GM23248 (cell line): ENCODE data around the gene DENND5A. TPM values are rescaled to one million over a fixed set of nuclear protein-coding genes. Genes with fewer than 3 reads are reported as not detected.
A peak's percentile ranks its signal among the peaks of the same experiment; 100 is the strongest.

Experiments used
- DNase-seq: peaks from one replicate; pipeline ENCODE4 v3.0.0-alpha.2; 2015
- H2AFZ ChIP-seq: fragments of 200-600 bp; sonication (generic); 2 replicates; pipeline ENCODE4 v1.6.1; 2016; ENCODE audit warnings: antibody characterized with exemption
- H3F3A ChIP-seq: fragments of 200-600 bp; sonication (generic); 2 replicates; pipeline ENCODE4 v1.6.1; 2016; ENCODE audit warnings: mild to moderate bottlenecking, antibody characterized with exemption, mixed run types; ENCODE audit not compliant: insufficient read depth
- H3K27ac ChIP-seq: fragments of 200-600 bp; sonication (generic); 2 replicates; pipeline ENCODE4 v1.5.1; 2016; ENCODE audit warnings: mild to moderate bottlenecking
- H3K27me3 ChIP-seq: fragments of 200-600 bp; sonication (generic); replicated peaks from 2 replicates; pipeline ENCODE4 v1.6.1; 2016; ENCODE audit warnings: mild to moderate bottlenecking; ENCODE audit not compliant: insufficient read depth
- H3K36me3 ChIP-seq: fragments of 200-600 bp; sonication (generic); 2 replicates; pipeline ENCODE4 v1.6.1; 2016; ENCODE audit warnings: low read depth, mild to moderate bottlenecking
- H3K4me1 ChIP-seq: fragments of 200-600 bp; sonication (generic); 2 replicates; pipeline ENCODE4 v1.6.1; 2016; ENCODE audit warnings: mild to moderate bottlenecking; ENCODE audit not compliant: insufficient read depth
- H3K4me2 ChIP-seq: fragments of 200-600 bp; sonication (generic); one replicate; pipeline ENCODE4 v1.6.1; 2016; ENCODE audit warnings: mild to moderate bottlenecking; ENCODE audit not compliant: unreplicated experiment
- H3K4me3 ChIP-seq: fragments of 200-600 bp; sonication (generic); 2 replicates; pipeline ENCODE4 v1.5.1; 2016; ENCODE audit warnings: mild to moderate bottlenecking
- H3K79me2 ChIP-seq: fragments of 200-600 bp; sonication (generic); 2 replicates; pipeline ENCODE4 v1.6.1; 2016; ENCODE audit warnings: mild to moderate bottlenecking; ENCODE audit not compliant: insufficient read depth
- H3K9ac ChIP-seq: fragments of 200-600 bp; sonication (generic); 2 replicates; pipeline ENCODE4 v1.6.1; 2016; ENCODE audit warnings: mild to moderate bottlenecking
- H3K9me2 ChIP-seq: fragments of 200-600 bp; sonication (generic); 2 replicates; pipeline ENCODE4 v1.6.1; 2016; ENCODE audit warnings: mixed run types, mild to moderate bottlenecking, moderate library complexity; ENCODE audit not compliant: insufficient read depth
- H3K9me3 ChIP-seq: fragments of 200-600 bp; sonication (generic); one replicate; pipeline ENCODE4 v1.6.1; 2017; ENCODE audit warnings: low read depth
- H4K20me1 ChIP-seq: fragments of 200-600 bp; sonication (generic); 2 replicates; pipeline ENCODE4 v1.6.0; 2016; ENCODE audit not compliant: insufficient read depth
- EZH2 ChIP-seq: fragments of 200-600 bp; sonication (generic); IDR thresholded peaks from 2 replicates; pipeline ENCODE4 v1.6.1; 2018; ENCODE audit warnings: antibody characterized with exemption, mild to moderate bottlenecking; ENCODE audit not compliant: insufficient read depth, poor library complexity, severe bottlenecking
- EZH2phosphoT487 ChIP-seq: fragments of 200-600 bp; sonication (generic); IDR thresholded peaks from 2 replicates; pipeline ENCODE4 v1.6.1; 2018; ENCODE audit warnings: antibody characterized with exemption, moderate library complexity, mild to moderate bottlenecking, low read depth; ENCODE audit not compliant: insufficient read depth
- WGBS, 2 experiments: methylation state at CpG; one replicate each; pipeline ENCODE4 v1.1.6; 2015 to 2017; ENCODE audit warnings: low lambda C conversion rate in 2 of 2, low coverage in 1 of 2; ENCODE audit errors: missing lambda C conversion rate in 2 of 2; 5-methylcytosine and 5-hydroxymethylcytosine counted together
- in situ Hi-C: fragments of 300-500 bp; cut with MboI; formaldehyde crosslinking; loops from 2 replicates; pipeline ENCODE4 v1.15.0; 2020
- polyA plus RNA-seq: library from polyadenylated mRNA; unstranded; fragments of >200 nt; fragmentation: Nextera tagmentation; extraction: Ambion mirVana; gene quantifications from 2 replicates; pipeline ENCODE4 v1.2.1, GENCODE V29; 2016
- total RNA-seq: library from RNA; depleted of rRNA; stranded (reverse); fragments of >200 nt; shearing (Covaris generic); gene quantifications from 2 replicates; pipeline ENCODE4 v1.2.3, GENCODE V29; 2014

The DENND5A gene
- total and polyA plus RNA-seq, 2 experiments from 2014 or later, result 28.4 to 127 TPM

DNA sequence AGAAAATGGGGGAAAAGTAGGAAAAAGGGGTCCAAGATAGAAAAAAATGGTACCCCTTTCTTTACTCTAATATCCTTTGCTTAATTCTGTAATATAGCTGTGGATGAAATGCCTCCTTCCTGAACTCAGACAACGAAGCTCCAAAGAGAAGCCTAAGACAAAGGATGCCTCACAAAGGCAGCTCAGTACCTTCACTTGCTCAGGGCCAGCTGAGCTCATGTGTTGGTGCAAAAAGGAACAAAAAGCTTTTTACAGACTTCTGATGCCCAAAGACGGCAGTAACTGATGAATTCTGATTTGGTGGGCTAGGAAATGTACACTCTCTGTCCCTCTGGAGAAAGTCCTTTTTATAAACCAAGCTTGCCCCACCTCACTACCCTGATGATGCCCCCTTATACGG is 77.5 kb downstream of the DENND5A start:
- no peak overlapping the region for H3K27ac ChIP-seq
- in situ Hi-C loops, result no loop called here
- no peak for TF ChIP-seq EZH2phosphoT487
- TF ChIP-seq EZH2, result no peak
- no peak overlapping the region for H3K4me3 ChIP-seq
- no peaks in the 10 kb centered on the region for H3K9me2 ChIP-seq
- H3K4me2 ChIP-seq, result no peak overlapping the region
- no peaks in the 10 kb centered on the region for H3K9me3 ChIP-seq
- peaks cover 39% of the 10 kb centered on the region for H3K36me3 ChIP-seq
- H2AFZ ChIP-seq, result no peak overlapping the region
- H3K27me3 ChIP-seq, result no peaks in the 10 kb centered on the region
- 99% methylated on average over 3 of the region's 3 CpGs for whole genome bisulfite sequencing, 2 experiments
- no peaks in the 10 kb centered on the region for H3K4me1 ChIP-seq
- no peaks in the 10 kb centered on the region; the same call in 1 of the 2 replicates for H3F3A ChIP-seq
- H3K9ac ChIP-seq, result no peak overlapping the region
- no peaks in the 10 kb centered on the region for H4K20me1 ChIP-seq
- H3K79me2 ChIP-seq, result peaks cover 70% of the 10 kb centered on the region
- no peak for DNase-seq

DNA sequence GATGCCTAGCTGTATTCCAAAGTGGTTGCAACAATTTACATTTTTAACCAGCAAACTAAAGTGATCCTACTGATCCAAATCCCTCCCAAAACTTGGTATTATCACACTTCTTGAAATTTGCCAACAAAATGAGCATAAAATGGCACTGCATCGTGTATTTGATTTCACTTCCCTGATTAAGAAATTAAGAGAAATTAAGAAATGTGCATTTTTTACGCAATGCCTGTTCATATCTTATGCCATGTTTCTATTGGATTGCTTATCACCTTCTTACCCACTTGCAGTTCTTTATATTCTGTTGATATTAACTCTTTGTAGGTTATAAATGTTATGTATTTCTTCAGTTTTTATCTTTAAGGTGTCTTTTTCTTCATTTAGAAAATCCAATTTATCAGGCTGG is 80.6 kb downstream of the DENND5A start:
- H3K79me2 ChIP-seq, result peaks cover 72% of the 10 kb centered on the region
- TF ChIP-seq EZH2phosphoT487 (no peak), EZH2 (no peak)
- peaks cover 6% of the 10 kb centered on the region for H3K4me1 ChIP-seq
- H3K9me2 ChIP-seq, result no peaks in the 10 kb centered on the region
- WGBS, 2 experiments, result 93 to 97% methylated on average over 2 of the region's 2 CpGs
- H3K27ac ChIP-seq, result no peak overlapping the region
- peaks cover 16% of the 10 kb centered on the region for H3F3A ChIP-seq
- H3K4me2 ChIP-seq, result no peak overlapping the region
- no peaks in the 10 kb centered on the region for H3K9me3 ChIP-seq
- no peak overlapping the region for H3K4me3 ChIP-seq
- no peak overlapping the region for H3K9ac ChIP-seq
- H3K27me3 ChIP-seq, result no peaks in the 10 kb centered on the region
- H4K20me1 ChIP-seq, result no peaks in the 10 kb centered on the region
- in situ Hi-C loops, result no loop called here
- no peak overlapping the region for H2AFZ ChIP-seq
- no peak for DNase-seq
- H3K36me3 ChIP-seq, result peaks cover 49% of the 10 kb centered on the region

DNA sequence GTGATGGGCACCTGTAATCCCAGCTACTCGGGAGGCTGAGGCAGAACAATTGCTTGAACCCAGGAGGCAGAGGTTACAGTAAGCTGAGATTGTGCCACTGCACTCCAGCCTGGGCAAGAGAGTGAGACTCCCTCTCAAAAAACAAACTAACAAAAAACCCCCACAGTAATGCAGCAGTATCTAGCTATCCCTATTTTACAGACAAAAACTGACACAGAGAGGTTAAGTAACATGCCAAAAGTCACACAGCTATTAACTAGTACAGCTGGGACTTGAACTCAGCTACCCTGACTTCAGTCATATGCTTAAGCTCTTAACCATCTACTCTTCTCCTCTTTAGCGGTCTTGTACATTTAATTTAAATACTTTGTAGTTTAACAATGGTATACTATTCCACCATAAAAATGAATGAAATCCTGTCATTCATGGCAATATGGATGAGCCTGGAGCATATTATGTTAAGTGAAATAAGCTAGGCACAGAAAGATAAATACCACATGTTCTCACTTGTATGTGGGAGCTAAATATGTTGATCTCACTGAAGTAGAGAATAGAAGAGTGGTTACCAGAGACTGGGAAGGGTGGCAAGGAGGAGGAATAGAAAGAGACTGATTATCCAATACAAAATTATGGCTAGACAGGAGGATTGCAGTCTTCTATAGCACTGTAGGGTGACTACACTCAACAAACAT is 82.8 kb downstream of the DENND5A start:
- Histone ChIP-seq H3K27me3 (no peaks in the 10 kb centered on the region), H3K36me3 (peaks cover 65% of the 10 kb centered on the region), H3F3A (peaks cover 34% of the 10 kb centered on the region), H4K20me1 (no peaks in the 10 kb centered on the region), H3K4me2 (no peak overlapping the region), H3K9ac (no peak overlapping the region), H3K9me3 (no peaks in the 10 kb centered on the region), H3K4me3 (no peak overlapping the region), H3K4me1 (peaks cover 6% of the 10 kb centered on the region), H2AFZ (no peak overlapping the region), H3K79me2 (peaks cover 68% of the 10 kb centered on the region), H3K27ac (no peak overlapping the region), H3K9me2 (no peaks in the 10 kb centered on the region)
- WGBS, 2 experiments, result 98 to 100% methylated on average over 2 of the region's 2 CpGs
- no peak for DNase-seq
- in situ Hi-C loops, result no loop called here
- TF ChIP-seq EZH2, result no peak
- no peak for TF ChIP-seq EZH2phosphoT487

DNA sequence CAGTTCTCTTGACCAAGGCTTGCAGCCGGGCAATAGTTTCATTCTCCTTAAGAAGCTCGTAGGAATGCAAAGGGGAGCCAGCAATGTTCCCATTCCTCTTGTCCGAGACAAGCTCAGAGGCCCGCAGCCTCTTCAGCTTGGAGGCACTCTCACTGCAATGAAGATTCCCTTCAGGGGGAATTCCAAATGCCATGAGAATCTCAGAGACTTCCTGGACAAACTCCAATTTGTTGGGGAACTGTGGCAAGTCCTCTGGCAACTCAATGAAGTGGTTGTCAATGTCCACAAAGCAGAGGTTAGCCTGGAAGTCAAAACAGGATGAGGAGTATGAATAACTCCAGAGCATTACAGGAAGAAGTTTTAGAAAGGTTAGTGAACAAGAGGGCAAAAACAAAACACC is 84.4 kb downstream of the DENND5A start:
- no peak overlapping the region for H3K9ac ChIP-seq
- H3K4me3 ChIP-seq, result no peak overlapping the region
- H3K9me2 ChIP-seq, result no peaks in the 10 kb centered on the region
- no peak overlapping the region for H2AFZ ChIP-seq
- peaks cover 50% of the 10 kb centered on the region for H3F3A ChIP-seq
- peaks cover 65% of the 10 kb centered on the region for H3K36me3 ChIP-seq
- H3K79me2 ChIP-seq, result peaks cover 55% of the 10 kb centered on the region
- H3K9me3 ChIP-seq, result no peaks in the 10 kb centered on the region
- H3K27ac ChIP-seq, result peak overlapping the region; percentile 32; the same call in 1 of the 2 replicates
- in situ Hi-C loops, result no loop called here
- peak; percentile 47 for DNase-seq
- no peaks in the 10 kb centered on the region for H4K20me1 ChIP-seq
- H3K4me2 ChIP-seq, result no peak overlapping the region
- H3K27me3 ChIP-seq, result no peaks in the 10 kb centered on the region
- TF ChIP-seq EZH2, result no peak
- no peak for TF ChIP-seq EZH2phosphoT487
- peaks cover 18% of the 10 kb centered on the region for H3K4me1 ChIP-seq
- WGBS, 2 experiments, result 73% methylated on average over 4 of the region's 4 CpGs
